AG09319 (cell line): Measurements from ENCODE around the gene VIPR1.

Experiments used
- DNase-seq: peaks from one replicate; pipeline ENCODE4 v3.0.0-alpha.2; 2010; ENCODE audit warnings: low read depth; ENCODE audit errors: extremely low read depth
- CTCF ChIP-seq: IDR thresholded peaks from 2 replicates; pipeline ENCODE4 v1.5.1; 2011; ENCODE audit warnings: low read depth, mild to moderate bottlenecking, inconsistent platforms, low read length, moderate library complexity

The VIPR1 gene

GRCh38 chr3:42533161-42533897 lies 30.9 kb downstream of the VIPR1 start:
- no peak for TF ChIP-seq CTCF
- DNase-seq, result no peak

- DNase-seq, result no peak
- peak; percentile 24 for TF ChIP-seq CTCF
These were observed 33.7 kb downstream of the VIPR1 start for GRCh38 chr3:42535981-42536784.

- no peak for DNase-seq
- no peak for TF ChIP-seq CTCF
These were observed 34.9 kb downstream of the VIPR1 start for GRCh38 chr3:42537350-42537749.

- TF ChIP-seq CTCF, result peak; percentile 55
- DNase-seq, result no peak
These were observed 37.6 kb downstream of the VIPR1 start for GRCh38 chr3:42539871-42540714.

GRCh38 chr3:42541079-42541478 lies 38.6 kb downstream of the VIPR1 start:
- TF ChIP-seq CTCF, result no peak
- no peak for DNase-seq

- no peak for DNase-seq
- peak; percentile 6 for TF ChIP-seq CTCF
These were observed 42.2 kb downstream of the VIPR1 start for GRCh38 chr3:42544492-42545283.
